ENCODE results near the gene RPS6KL1. TPM values are rescaled to one million over a fixed set of nuclear protein-coding genes. Genes with fewer than 3 reads are reported as not detected.

RPS6KL1 gene
- total RNA-seq, 4 donors from 2014 or later: 0.83 to 1.7 (median 1.3) TPM

GRCh38 chr14:74865156-74865555 is 57.9 kb downstream of the RPS6KL1 start:
- no peak for DNase-seq
- no peaks in the 10 kb centered on the region for H3K9me3 ChIP-seq
- no peaks in the 10 kb centered on the region for H3K36me3 ChIP-seq
- TF ChIP-seq POLR2A (IDR thresholded peaks at IDR 0.05) (no peak), CTCF (IDR thresholded peaks at IDR 0.05) (no peak)
- no peaks in the 10 kb centered on the region for H3K27me3 ChIP-seq
- 91 to 96% methylated on average over 5 of the region's 5 CpGs for WGBS, 2 donors
- intact Hi-C loops (cut with DNase I): loop anchor here (2.0 kb wide), 1 partner anchor 36 kb away; no protein-coding TSS in a partner anchor
- peaks cover 0 to 9% (median 0%) of the 10 kb centered on the region in 3 donors for H3K4me1 ChIP-seq
- H3K27ac ChIP-seq: no peak overlapping the region
- no peak overlapping the region for H3K4me3 ChIP-seq

GRCh38 chr14:74864198-74864597 is 58.9 kb downstream of the RPS6KL1 start:
- Histone ChIP-seq H3K9me3 (no peaks in the 10 kb centered on the region), H3K4me3 (no peak overlapping the region), H3K4me1 (peaks cover 0 to 9% (median 0%) of the 10 kb centered on the region in 3 donors), H3K27ac (no peak overlapping the region), H3K27me3 (no peaks in the 10 kb centered on the region), H3K36me3 (no peaks in the 10 kb centered on the region)
- TF ChIP-seq POLR2A (IDR thresholded peaks at IDR 0.05) (no peak), CTCF (IDR thresholded peaks at IDR 0.05) (no peak)
- intact Hi-C loops (cut with DNase I): loop anchor here (2.0 kb wide), 1 partner anchor 37 kb away; no protein-coding TSS in a partner anchor
- DNase-seq: no peak
- 65 to 78% methylated on average over 9 of the region's 9 CpGs for whole genome bisulfite sequencing, 2 donors

GRCh38 chr14:74863274-74863673 is 59.8 kb downstream of the RPS6KL1 start:
- no peak for DNase-seq
- Histone ChIP-seq H3K4me3 (no peak overlapping the region), H3K4me1 (peaks cover 0 to 9% (median 0%) of the 10 kb centered on the region in 3 donors), H3K27me3 (no peaks in the 10 kb centered on the region), H3K9me3 (no peaks in the 10 kb centered on the region), H3K36me3 (no peaks in the 10 kb centered on the region), H3K27ac (no peak overlapping the region)
- 69 to 92% methylated on average over 2 to 6 of the region's 9 CpGs for WGBS, 2 donors
- no peak for TF ChIP-seq CTCF (IDR thresholded peaks at IDR 0.05)
- TF ChIP-seq POLR2A (IDR thresholded peaks at IDR 0.05): no peak
- intact Hi-C loops (cut with DNase I): no loop called here

GRCh38 chr14:74861734-74862090 is 61.3 kb downstream of the RPS6KL1 start:
- 48 to 61% methylated on average over 3 of the region's 3 CpGs for WGBS, 2 donors
- no peaks in the 10 kb centered on the region for H3K27me3 ChIP-seq

More at GRCh38 chr14:74861734-74862090, 61.3 kb downstream of the RPS6KL1 start:
- Histone ChIP-seq H3K4me3 (no peak overlapping the region), H3K36me3 (no peaks in the 10 kb centered on the region), H3K27ac (no peak overlapping the region), H3K4me1 (peaks cover 0 to 9% (median 0%) of the 10 kb centered on the region in 3 donors), H3K9me3 (no peaks in the 10 kb centered on the region)
- TF ChIP-seq POLR2A (IDR thresholded peaks at IDR 0.05) (no peak), CTCF (IDR thresholded peaks at IDR 0.05) (no peak)
- intact Hi-C loops (cut with DNase I): no loop called here
- DNase-seq: no peak

Data from esophagus squamous epithelium (tissue), 5 donors.